SK-N-SH treated with all-trans-retinoic acid at 6 μM for 48 hours (cell line): Measurements from ENCODE around the gene GOLGA3.

Experiments
- ATAC-seq: fragments of 200-7000 bp; cut with Tn5 transposase; 3 replicates; pipeline ENCODE4 v1.9.1; 2020; ENCODE audit warnings: mild to moderate bottlenecking, moderate library complexity
- ARNTL ChIP-seq: fragments of 450-650 bp; formaldehyde crosslinking; IDR thresholded peaks from 2 replicates; pipeline ENCODE4 v1.5.0; 2020; ENCODE audit warnings: low read depth, mild to moderate bottlenecking, moderate library complexity, borderline replicate concordance
- BACH2 ChIP-seq: fragments of 250-450 bp; sonication (Bioruptor Pico); IDR thresholded peaks from 2 replicates; pipeline ENCODE4 v1.9.0; 2021; ENCODE audit warnings: mild to moderate bottlenecking, borderline replicate concordance
- CSDC2 ChIP-seq: fragments of 250-450 bp; sonication (Bioruptor Pico); IDR thresholded peaks from 2 replicates; pipeline ENCODE4 v1.5.0; 2020; ENCODE audit warnings: mild to moderate bottlenecking, moderate library complexity
- ESRRG ChIP-seq: fragments of 250-450 bp; sonication (Bioruptor Pico); IDR thresholded peaks from 2 replicates; pipeline ENCODE4 v1.6.1; 2021; ENCODE audit warnings: mild to moderate bottlenecking
- GLIS3 ChIP-seq: fragments of 250-450 bp; sonication (Bioruptor Pico); IDR thresholded peaks from 2 replicates; pipeline ENCODE4 v1.5.0; 2020; ENCODE audit warnings: mild to moderate bottlenecking, moderate library complexity
- ISL1 ChIP-seq: fragments of 250-450 bp; sonication (Bioruptor Pico); IDR thresholded peaks from 2 replicates; pipeline ENCODE4 v2.1.2; 2022; ENCODE audit warnings: mild to moderate bottlenecking, moderate library complexity
- OSR1 ChIP-seq: fragments of 250-450 bp; sonication (Bioruptor Pico); IDR thresholded peaks from 2 replicates; pipeline ENCODE4 v1.8.0; 2022; ENCODE audit warnings: moderate library complexity, mild to moderate bottlenecking, inconsistent platforms
- PPARA ChIP-seq: fragments of 250-450 bp; sonication (Bioruptor Pico); IDR thresholded peaks from 2 replicates; pipeline ENCODE4 v1.5.0; 2020; ENCODE audit warnings: mild to moderate bottlenecking, borderline replicate concordance
- RARB ChIP-seq: fragments of 250-450 bp; sonication (Bioruptor Pico); IDR thresholded peaks from 2 replicates; pipeline ENCODE4 v1.8.0; 2021; ENCODE audit warnings: mild to moderate bottlenecking, moderate library complexity
- SNAI2 ChIP-seq: fragments of 250-450 bp; sonication (Bioruptor Pico); IDR thresholded peaks from 2 replicates; pipeline ENCODE4 v1.5.0; 2020; ENCODE audit warnings: mild to moderate bottlenecking, moderate library complexity
- TCF4 ChIP-seq: fragments of 250-450 bp; sonication (Bioruptor Pico); IDR thresholded peaks from 2 replicates; pipeline ENCODE4 v1.8.0; 2021; ENCODE audit warnings: mild to moderate bottlenecking, moderate library complexity, borderline replicate concordance
- TOX ChIP-seq: fragments of 250-450 bp; sonication (Bioruptor Pico); IDR thresholded peaks from 2 replicates; pipeline ENCODE4 v1.8.0; 2021; ENCODE audit warnings: mild to moderate bottlenecking, moderate library complexity, borderline replicate concordance
- ZFP3 ChIP-seq: fragments of 250-450 bp; sonication (Bioruptor Pico); IDR thresholded peaks from 2 replicates; pipeline ENCODE4 v1.5.0; 2020; ENCODE audit warnings: mild to moderate bottlenecking, moderate library complexity
- ZFP30 ChIP-seq: fragments of 450-650 bp; formaldehyde crosslinking; IDR thresholded peaks from 2 replicates; pipeline ENCODE4 v1.5.0; 2022; ENCODE audit warnings: mild to moderate bottlenecking, moderate library complexity
- ZNF565 ChIP-seq: fragments of 450-650 bp; formaldehyde crosslinking; conservative IDR thresholded peaks from 2 replicates; pipeline ENCODE4 v1.5.0; 2020; ENCODE audit warnings: low read depth, mild to moderate bottlenecking, moderate library complexity
- ZNF70 ChIP-seq: fragments of 450-650 bp; formaldehyde crosslinking; IDR thresholded peaks from 2 replicates; pipeline ENCODE4 v1.5.0; 2020; ENCODE audit warnings: mild to moderate bottlenecking, moderate library complexity
- ZNF8 ChIP-seq: fragments of 450-650 bp; formaldehyde crosslinking; IDR thresholded peaks from 2 replicates; pipeline ENCODE4 v1.5.0; 2020; ENCODE audit warnings: mild to moderate bottlenecking, moderate library complexity
- TF ChIP-seq, protein P1 (sequence below): fragments of 250-450 bp; sonication (Bioruptor Pico); IDR thresholded peaks from 2 replicates; pipeline ENCODE4 v1.5.1; 2020; ENCODE audit warnings: low read depth, mild to moderate bottlenecking, moderate library complexity
- TF ChIP-seq, protein P2 (sequence below): fragments of 250-450 bp; sonication (Bioruptor Pico); IDR thresholded peaks from 2 replicates; pipeline ENCODE4 v1.5.0; 2020; ENCODE audit warnings: mild to moderate bottlenecking, moderate library complexity
- TF ChIP-seq, protein P3 (sequence below): fragments of 250-450 bp; sonication (Bioruptor Pico); IDR thresholded peaks from 2 replicates; pipeline ENCODE4 v1.8.0; 2020; ENCODE audit warnings: mild to moderate bottlenecking, moderate library complexity, borderline replicate concordance
- TF ChIP-seq, protein P4 (sequence below): fragments of 250-450 bp; sonication (Bioruptor Pico); IDR thresholded peaks from 2 replicates; pipeline ENCODE4 v1.8.0; 2021; ENCODE audit warnings: low read depth, mild to moderate bottlenecking, moderate library complexity, borderline replicate concordance
- TF ChIP-seq, protein P5 (sequence below): fragments of 250-450 bp; sonication (Bioruptor Pico); IDR thresholded peaks from 2 replicates; pipeline ENCODE4 v1.5.1; 2021; ENCODE audit warnings: mild to moderate bottlenecking, moderate library complexity

Gene GOLGA3

DNA sequence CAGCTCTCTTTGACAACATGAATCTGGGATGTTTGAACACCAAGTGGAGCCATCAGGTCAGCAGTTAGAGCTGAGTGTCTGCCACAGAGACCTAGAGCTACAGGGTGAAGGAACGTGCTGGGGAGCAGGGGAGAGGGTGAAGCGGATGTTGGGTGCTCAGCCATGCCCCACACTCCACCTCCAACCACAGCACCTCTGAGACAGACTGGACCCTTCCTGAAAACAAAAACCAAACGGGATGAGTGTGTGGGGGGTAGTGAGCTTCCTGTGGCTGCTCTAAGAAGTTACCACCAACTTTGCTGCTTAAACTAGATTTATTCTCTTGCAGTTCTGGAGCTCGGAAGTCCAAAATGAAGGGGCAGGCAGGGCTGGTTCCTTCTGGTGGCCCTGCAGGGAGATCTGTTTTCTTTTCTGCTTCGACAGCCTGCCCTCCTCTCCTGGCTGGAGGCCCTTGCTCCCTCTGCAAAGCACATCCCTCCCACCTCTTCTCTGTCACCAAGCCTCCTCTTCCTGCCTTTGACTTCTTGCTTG, 5.6 kb upstream of the GOLGA3 start:
- no peak for ATAC-seq
- TF ChIP-seq ZNF8 = no peak
- TF ChIP-seq ZNF70 = no peak
- TF ChIP-seq, protein P1, sequence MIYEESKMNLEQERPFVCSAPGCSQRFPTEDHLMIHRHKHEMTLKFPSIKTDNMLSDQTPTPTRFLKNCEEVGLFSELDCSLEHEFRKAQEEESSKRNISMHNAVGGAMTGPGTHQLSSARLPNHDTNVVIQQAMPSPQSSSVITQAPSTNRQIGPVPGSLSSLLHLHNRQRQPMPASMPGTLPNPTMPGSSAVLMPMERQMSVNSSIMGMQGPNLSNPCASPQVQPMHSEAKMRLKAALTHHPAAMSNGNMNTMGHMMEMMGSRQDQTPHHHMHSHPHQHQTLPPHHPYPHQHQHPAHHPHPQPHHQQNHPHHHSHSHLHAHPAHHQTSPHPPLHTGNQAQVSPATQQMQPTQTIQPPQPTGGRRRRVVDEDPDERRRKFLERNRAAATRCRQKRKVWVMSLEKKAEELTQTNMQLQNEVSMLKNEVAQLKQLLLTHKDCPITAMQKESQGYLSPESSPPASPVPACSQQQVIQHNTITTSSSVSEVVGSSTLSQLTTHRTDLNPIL (CRISPR knock-in tag) = no peak
- TF ChIP-seq, protein P2, sequence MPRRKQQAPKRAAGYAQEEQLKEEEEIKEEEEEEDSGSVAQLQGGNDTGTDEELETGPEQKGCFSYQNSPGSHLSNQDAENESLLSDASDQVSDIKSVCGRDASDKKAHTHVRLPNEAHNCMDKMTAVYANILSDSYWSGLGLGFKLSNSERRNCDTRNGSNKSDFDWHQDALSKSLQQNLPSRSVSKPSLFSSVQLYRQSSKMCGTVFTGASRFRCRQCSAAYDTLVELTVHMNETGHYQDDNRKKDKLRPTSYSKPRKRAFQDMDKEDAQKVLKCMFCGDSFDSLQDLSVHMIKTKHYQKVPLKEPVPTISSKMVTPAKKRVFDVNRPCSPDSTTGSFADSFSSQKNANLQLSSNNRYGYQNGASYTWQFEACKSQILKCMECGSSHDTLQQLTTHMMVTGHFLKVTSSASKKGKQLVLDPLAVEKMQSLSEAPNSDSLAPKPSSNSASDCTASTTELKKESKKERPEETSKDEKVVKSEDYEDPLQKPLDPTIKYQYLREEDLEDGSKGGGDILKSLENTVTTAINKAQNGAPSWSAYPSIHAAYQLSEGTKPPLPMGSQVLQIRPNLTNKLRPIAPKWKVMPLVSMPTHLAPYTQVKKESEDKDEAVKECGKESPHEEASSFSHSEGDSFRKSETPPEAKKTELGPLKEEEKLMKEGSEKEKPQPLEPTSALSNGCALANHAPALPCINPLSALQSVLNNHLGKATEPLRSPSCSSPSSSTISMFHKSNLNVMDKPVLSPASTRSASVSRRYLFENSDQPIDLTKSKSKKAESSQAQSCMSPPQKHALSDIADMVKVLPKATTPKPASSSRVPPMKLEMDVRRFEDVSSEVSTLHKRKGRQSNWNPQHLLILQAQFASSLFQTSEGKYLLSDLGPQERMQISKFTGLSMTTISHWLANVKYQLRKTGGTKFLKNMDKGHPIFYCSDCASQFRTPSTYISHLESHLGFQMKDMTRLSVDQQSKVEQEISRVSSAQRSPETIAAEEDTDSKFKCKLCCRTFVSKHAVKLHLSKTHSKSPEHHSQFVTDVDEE (CRISPR knock-in tag) = no peak
- TF ChIP-seq ZFP30 (CRISPR knock-in tag) = no peak
- TF ChIP-seq ISL1 (CRISPR knock-in tag) = no peak
- TF ChIP-seq ZFP3 (CRISPR knock-in tag) = no peak
- no peak for TF ChIP-seq BACH2
- no peak for TF ChIP-seq ZNF565 (CRISPR knock-in tag)
- no peak for TF ChIP-seq ESRRG (CRISPR knock-in tag)
- TF ChIP-seq SNAI2 (CRISPR knock-in tag) = no peak
- no peak for TF ChIP-seq PPARA
- TF ChIP-seq OSR1 (CRISPR knock-in tag) = no peak
- TF ChIP-seq, protein P3, sequence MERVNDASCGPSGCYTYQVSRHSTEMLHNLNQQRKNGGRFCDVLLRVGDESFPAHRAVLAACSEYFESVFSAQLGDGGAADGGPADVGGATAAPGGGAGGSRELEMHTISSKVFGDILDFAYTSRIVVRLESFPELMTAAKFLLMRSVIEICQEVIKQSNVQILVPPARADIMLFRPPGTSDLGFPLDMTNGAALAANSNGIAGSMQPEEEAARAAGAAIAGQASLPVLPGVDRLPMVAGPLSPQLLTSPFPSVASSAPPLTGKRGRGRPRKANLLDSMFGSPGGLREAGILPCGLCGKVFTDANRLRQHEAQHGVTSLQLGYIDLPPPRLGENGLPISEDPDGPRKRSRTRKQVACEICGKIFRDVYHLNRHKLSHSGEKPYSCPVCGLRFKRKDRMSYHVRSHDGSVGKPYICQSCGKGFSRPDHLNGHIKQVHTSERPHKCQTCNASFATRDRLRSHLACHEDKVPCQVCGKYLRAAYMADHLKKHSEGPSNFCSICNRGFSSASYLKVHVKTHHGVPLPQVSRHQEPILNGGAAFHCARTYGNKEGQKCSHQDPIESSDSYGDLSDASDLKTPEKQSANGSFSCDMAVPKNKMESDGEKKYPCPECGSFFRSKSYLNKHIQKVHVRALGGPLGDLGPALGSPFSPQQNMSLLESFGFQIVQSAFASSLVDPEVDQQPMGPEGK (CRISPR knock-in tag) = no peak
- TF ChIP-seq RARB (CRISPR knock-in tag) = no peak
- TF ChIP-seq, protein P4, sequence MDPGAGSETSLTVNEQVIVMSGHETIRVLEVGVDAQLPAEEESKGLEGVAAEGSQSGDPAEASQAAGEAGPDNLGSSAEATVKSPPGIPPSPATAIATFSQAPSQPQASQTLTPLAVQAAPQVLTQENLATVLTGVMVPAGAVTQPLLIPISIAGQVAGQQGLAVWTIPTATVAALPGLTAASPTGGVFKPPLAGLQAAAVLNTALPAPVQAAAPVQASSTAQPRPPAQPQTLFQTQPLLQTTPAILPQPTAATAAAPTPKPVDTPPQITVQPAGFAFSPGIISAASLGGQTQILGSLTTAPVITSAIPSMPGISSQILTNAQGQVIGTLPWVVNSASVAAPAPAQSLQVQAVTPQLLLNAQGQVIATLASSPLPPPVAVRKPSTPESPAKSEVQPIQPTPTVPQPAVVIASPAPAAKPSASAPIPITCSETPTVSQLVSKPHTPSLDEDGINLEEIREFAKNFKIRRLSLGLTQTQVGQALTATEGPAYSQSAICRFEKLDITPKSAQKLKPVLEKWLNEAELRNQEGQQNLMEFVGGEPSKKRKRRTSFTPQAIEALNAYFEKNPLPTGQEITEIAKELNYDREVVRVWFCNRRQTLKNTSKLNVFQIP (CRISPR knock-in tag) = no peak
- no peak for TF ChIP-seq CSDC2 (CRISPR knock-in tag)
- no peak for TF ChIP-seq ARNTL (CRISPR knock-in tag)

DNA sequence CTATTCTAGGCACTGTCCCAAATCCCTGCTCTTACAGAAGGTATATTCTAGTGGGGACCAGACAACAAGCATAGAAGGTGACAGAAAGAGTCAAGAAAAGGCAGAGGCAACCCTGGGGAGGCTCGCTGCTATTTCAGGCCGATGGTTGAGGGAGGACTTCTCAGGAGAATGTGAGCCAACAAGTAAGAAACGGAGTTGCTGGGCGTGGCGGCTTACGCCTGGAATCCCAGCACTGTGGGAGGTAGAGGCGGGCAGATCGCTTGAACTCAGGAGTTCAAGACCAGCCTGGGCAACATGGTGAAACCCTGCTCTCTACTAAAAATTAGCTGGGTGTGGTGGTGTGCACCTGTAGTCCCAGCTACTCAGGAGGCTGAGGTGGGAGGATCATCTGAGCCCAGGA, 4.7 kb upstream of the GOLGA3 start:
- no peak for TF ChIP-seq PPARA
- TF ChIP-seq ZFP3 (CRISPR knock-in tag) = no peak
- TF ChIP-seq ARNTL (CRISPR knock-in tag) = no peak
- TF ChIP-seq, protein P3 (CRISPR knock-in tag) = no peak
- TF ChIP-seq ZNF70 = no peak
- no peak for TF ChIP-seq TOX
- no peak for TF ChIP-seq SNAI2 (CRISPR knock-in tag)
- no peak for TF ChIP-seq GLIS3 (CRISPR knock-in tag)
- TF ChIP-seq ESRRG (CRISPR knock-in tag) = no peak
- TF ChIP-seq ZNF8 = no peak
- TF ChIP-seq ZNF565 (CRISPR knock-in tag) = no peak
- TF ChIP-seq TCF4 = no peak
- no peak for TF ChIP-seq ISL1 (CRISPR knock-in tag)
- no peak for TF ChIP-seq OSR1 (CRISPR knock-in tag)
- no peak for TF ChIP-seq ZFP30 (CRISPR knock-in tag)
- no peak for TF ChIP-seq CSDC2 (CRISPR knock-in tag)
- TF ChIP-seq BACH2 = no peak
- TF ChIP-seq, protein P5, sequence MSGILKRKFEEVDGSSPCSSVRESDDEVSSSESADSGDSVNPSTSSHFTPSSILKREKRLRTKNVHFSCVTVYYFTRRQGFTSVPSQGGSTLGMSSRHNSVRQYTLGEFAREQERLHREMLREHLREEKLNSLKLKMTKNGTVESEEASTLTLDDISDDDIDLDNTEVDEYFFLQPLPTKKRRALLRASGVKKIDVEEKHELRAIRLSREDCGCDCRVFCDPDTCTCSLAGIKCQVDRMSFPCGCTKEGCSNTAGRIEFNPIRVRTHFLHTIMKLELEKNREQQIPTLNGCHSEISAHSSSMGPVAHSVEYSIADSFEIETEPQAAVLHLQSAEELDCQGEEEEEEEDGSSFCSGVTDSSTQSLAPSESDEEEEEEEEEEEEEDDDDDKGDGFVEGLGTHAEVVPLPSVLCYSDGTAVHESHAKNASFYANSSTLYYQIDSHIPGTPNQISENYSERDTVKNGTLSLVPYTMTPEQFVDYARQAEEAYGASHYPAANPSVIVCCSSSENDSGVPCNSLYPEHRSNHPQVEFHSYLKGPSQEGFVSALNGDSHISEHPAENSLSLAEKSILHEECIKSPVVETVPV = no peak
- TF ChIP-seq, protein P1 (CRISPR knock-in tag) = no peak
- no peak for ATAC-seq
